ENCODE data around the gene SNTA1. TPM values are rescaled to one million over a fixed set of nuclear protein-coding genes. Genes with fewer than 3 reads are reported as not detected.
A peak's percentile ranks its signal among the peaks of the same experiment; 100 is the strongest.
"Not testable (repeated sequence)": the region's sequence is repeated elsewhere in the genome, so short reads cannot be mapped to it uniquely, and the experiment has no call there.

Gene SNTA1
- 100 to 1,000 TPM; 193 to 291 (median 248) TPM for total RNA-seq

GRCh38 chr20:33443512-33444239 is at the start of gene SNTA1:
TSS of gene SNTA1 (minus strand) at chr20:33443763. CDS start at chr20:33443620, 143 bp downstream.
- peak; percentile 98 to 99 for DNase-seq
- intact Hi-C loops (cut with DNase I) = no loop called here
- TF ChIP-seq CTCF (IDR thresholded peaks at IDR 0.05) (no peak), POLR2A (IDR thresholded peaks at IDR 0.05) (peak; percentile 82 to 93)
- 0 to 1% methylated on average over 3 to 16 of the region's 75 CpGs for WGBS, 2 donors
- no peaks in the 10 kb centered on the region for H3K27me3 ChIP-seq
- peak within 1 kb of the TSS; percentile 89 to 96 (median 95) for H3K27ac ChIP-seq
- H3K36me3 ChIP-seq = no peaks in the 10 kb centered on the region
- H3K9me3 ChIP-seq = no peaks in the 10 kb centered on the region
- peak within 1 kb of the TSS; percentile 49 to 86 (median 64) for H3K4me3 ChIP-seq (replicated peaks in 1 of 3)
- peaks cover 43 to 49% of the 10 kb centered on the region in 2 donors for H3K4me1 ChIP-seq

- H3K4me1 ChIP-seq = peaks cover 11 to 12% of the 10 kb centered on the region in 2 donors
- no peaks in the 10 kb centered on the region for H3K9me3 ChIP-seq
- H3K4me3 ChIP-seq (replicated peaks in 1 of 3) = peak overlapping the region; percentile 60 to 95 (median 74)
- TF ChIP-seq CTCF (IDR thresholded peaks at IDR 0.05) (no peak), POLR2A (IDR thresholded peaks at IDR 0.05) (no peak)
- peak in 1 of 2 donors; percentile 9 for DNase-seq
- WGBS, 2 donors = 49 to 54% methylated on average over 8 of the region's 8 CpGs
- intact Hi-C loops (cut with DNase I) = no loop called here
- no peaks in the 10 kb centered on the region for H3K36me3 ChIP-seq
- no peaks in the 10 kb centered on the region for H3K27me3 ChIP-seq
- H3K27ac ChIP-seq = peak overlapping the region; percentile 75 to 91 (median 90)
Observed at GRCh38 chr20:33490934-33491656, 47.5 kb upstream of the SNTA1 start.

GRCh38 chr20:33490023-33490933 is 46.7 kb upstream of the SNTA1 start, which contains the start of gene CBFA2T2:
TSS of gene CBFA2T2 (plus strand) at chr20:33490096. CDS start at chr20:33490268, 172 bp downstream.
- peak within 1 kb of the TSS; percentile 91 to 97 (median 95) for H3K27ac ChIP-seq
- intact Hi-C loops (cut with DNase I) = no loop called here
- H3K4me3 ChIP-seq (replicated peaks in 1 of 3) = peak within 1 kb of the TSS; percentile 60 to 95 (median 74)
- H3K27me3 ChIP-seq = no peaks in the 10 kb centered on the region
- peak in 1 of 2 donors; percentile 58 for DNase-seq
- WGBS, 2 donors = 2 to 3% methylated on average over 12 to 17 of the region's 105 CpGs
- H3K4me1 ChIP-seq = peaks cover 8 to 12% of the 10 kb centered on the region in 2 donors
- H3K9me3 ChIP-seq = no peaks in the 10 kb centered on the region
- TF ChIP-seq CTCF (IDR thresholded peaks at IDR 0.05) = peak in 1 of 6 experiments; percentile 2
- TF ChIP-seq POLR2A (IDR thresholded peaks at IDR 0.05) = peak; percentile 37 to 79
- no peaks in the 10 kb centered on the region for H3K36me3 ChIP-seq

GRCh38 chr20:33489495-33490022 is 46.0 kb upstream of the SNTA1 start:
- H3K27ac ChIP-seq = peak overlapping the region; percentile 91 to 97 (median 95)
- intact Hi-C loops (cut with DNase I) = no loop called here
- H3K4me1 ChIP-seq = peaks cover 8 to 12% of the 10 kb centered on the region in 2 donors
- no peaks in the 10 kb centered on the region for H3K36me3 ChIP-seq
- TF ChIP-seq POLR2A (IDR thresholded peaks at IDR 0.05) (peak in 1 of 2 donors; percentile 87), CTCF (IDR thresholded peaks at IDR 0.05) (no peak)
- WGBS, 2 donors = 7 to 10% methylated on average over 7 to 12 of the region's 36 CpGs
- H3K27me3 ChIP-seq = no peaks in the 10 kb centered on the region
- H3K9me3 ChIP-seq = no peaks in the 10 kb centered on the region
- DNase-seq = peak; percentile 100
- no peak overlapping the region for H3K4me3 ChIP-seq (replicated peaks in 1 of 3)

- H3K4me3 ChIP-seq (replicated peaks in 1 of 3); H3K36me3 ChIP-seq; intact Hi-C loops (cut with DNase I); H3K9me3 ChIP-seq; H3K27me3 ChIP-seq: not testable (repeated sequence)
- 93% methylated on average over 32 of the region's 32 CpGs for WGBS, 2 donors
- peak in 1 of 2 donors; percentile 5 for DNase-seq
- Histone ChIP-seq H3K4me1 (peaks cover 8 to 12% of the 10 kb centered on the region in 2 donors), H3K27ac (peak overlapping the region; percentile 91 to 97 (median 95))
Observed at GRCh38 chr20:33488661-33489494, 45.3 kb upstream of the SNTA1 start.
